SU-DHL-6 (cell line): ENCODE measurements around the gene CAPN5.

Experiments
- EZH2phosphoT487 ChIP-seq: fragments of 200-600 bp; sonication (generic), shearing (Covaris generic); conservative IDR thresholded peaks from 2 replicates; pipeline ENCODE4 v1.6.1; 2018; ENCODE audit warnings: mild to moderate bottlenecking, antibody characterized with exemption, low read length, moderate library complexity, mixed read lengths
- TF ChIP-seq, protein P1 (sequence below): fragments of 200-600 bp; sonication (generic); IDR thresholded peaks from one replicate; pipeline ENCODE4 v1.5.1; 2017; ENCODE audit warnings: antibody characterized with exemption, mild to moderate bottlenecking, low read length, moderate library complexity; ENCODE audit not compliant: insufficient read depth, poor library complexity, severe bottlenecking

DNA sequence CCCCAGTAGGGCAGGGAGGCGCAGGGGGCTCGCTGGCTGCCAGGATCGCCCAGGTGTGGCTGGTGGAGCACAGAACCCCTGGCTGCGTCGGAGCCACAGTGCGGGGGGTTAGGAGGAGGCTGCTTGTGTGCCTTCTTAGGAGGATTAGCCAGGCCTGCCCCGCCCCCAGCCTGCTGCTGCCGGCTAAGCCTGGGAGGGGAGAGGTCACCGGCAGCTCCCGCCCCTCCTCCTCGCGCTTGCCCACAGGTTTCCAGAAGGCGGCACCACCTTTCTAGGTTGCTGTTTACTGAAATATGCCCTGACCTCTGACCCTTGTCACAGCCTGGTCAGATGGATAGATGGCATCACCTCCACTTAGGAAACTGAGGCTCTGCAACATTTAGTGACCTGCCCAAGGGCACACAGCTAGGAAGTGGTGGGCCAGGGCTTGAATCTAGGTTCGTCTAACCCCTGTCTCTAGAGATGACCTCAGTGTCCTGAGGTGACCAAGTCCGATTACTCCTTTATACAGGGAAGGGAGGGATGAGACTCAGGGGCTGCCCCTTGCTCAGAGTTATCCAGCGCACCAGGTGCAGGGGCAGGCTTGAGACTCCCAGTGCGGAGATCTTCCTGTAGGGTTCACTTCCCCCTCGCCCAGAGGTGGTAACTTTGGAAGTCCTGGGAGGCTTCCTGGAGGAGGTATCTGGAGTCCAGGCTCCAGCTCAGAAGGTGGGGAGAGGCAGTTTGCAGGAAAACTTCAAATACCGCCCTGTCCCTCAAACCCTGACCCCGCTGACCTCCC is 105.3 kb downstream of the CAPN5 start:
- TF ChIP-seq, protein P1, sequence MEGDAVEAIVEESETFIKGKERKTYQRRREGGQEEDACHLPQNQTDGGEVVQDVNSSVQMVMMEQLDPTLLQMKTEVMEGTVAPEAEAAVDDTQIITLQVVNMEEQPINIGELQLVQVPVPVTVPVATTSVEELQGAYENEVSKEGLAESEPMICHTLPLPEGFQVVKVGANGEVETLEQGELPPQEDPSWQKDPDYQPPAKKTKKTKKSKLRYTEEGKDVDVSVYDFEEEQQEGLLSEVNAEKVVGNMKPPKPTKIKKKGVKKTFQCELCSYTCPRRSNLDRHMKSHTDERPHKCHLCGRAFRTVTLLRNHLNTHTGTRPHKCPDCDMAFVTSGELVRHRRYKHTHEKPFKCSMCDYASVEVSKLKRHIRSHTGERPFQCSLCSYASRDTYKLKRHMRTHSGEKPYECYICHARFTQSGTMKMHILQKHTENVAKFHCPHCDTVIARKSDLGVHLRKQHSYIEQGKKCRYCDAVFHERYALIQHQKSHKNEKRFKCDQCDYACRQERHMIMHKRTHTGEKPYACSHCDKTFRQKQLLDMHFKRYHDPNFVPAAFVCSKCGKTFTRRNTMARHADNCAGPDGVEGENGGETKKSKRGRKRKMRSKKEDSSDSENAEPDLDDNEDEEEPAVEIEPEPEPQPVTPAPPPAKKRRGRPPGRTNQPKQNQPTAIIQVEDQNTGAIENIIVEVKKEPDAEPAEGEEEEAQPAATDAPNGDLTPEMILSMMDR = no peak
- TF ChIP-seq EZH2phosphoT487 = no peak
